ENCODE results near the gene UHRF1. TPM values are rescaled to one million over a fixed set of nuclear protein-coding genes. Genes with fewer than 3 reads are reported as not detected.

The UHRF1 gene
- total RNA-seq, 1 donor from 2014 or later: 0.32 TPM

DNA sequence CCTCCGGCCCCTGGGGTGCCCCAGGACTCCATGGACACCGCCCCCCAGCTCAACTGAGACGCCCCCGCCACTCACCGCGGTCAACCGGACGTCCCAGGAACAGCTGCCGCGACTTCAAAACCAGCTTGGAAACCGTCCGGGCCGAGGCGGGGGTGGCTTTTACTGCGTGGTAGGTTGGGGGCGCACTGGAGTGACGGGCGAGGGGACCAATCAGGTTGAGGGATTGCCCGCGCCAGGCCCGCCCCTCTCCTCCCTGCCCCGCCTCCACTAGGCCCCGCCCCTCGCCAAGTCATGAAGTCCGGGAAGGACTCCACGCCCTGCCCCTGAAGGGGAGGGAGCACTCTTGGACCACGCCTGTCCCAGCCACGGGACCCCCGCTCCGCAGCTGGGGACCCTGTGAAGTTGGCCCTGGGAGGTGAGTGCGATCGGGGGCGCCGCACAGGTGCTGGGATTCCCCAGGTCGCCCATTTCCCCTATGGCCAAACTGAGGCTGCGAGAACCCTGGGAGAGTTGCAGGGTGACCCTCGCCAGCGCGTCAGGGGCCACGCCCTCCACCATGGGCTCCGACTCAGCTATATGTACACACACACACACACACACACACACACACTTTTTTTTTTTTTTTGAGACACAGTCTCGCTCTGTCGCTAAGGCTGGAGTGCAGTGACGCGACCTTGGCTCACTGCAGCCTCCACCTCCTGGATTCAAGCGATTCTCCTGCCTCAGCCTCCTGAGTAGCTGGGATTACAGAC is 41.6 kb upstream of the UHRF1 start, which contains the start of gene PLIN3:
TSS of gene PLIN3 (minus strand) at position 134 of the 752 bp plus-strand sequence. CDS start 6,273 bp downstream, outside the sequence.
- H3K27ac ChIP-seq: peak within 1 kb of the TSS; percentile 68 to 81
- intact Hi-C loops (cut with DNase I): loop anchor here (1.0 to 5.0 kb wide), 5 partner anchors 43 to 145 kb away; partner anchors contain the start of genes DPP9 and KDM4B
- no peaks in the 10 kb centered on the region for H3K27me3 ChIP-seq

DNA sequence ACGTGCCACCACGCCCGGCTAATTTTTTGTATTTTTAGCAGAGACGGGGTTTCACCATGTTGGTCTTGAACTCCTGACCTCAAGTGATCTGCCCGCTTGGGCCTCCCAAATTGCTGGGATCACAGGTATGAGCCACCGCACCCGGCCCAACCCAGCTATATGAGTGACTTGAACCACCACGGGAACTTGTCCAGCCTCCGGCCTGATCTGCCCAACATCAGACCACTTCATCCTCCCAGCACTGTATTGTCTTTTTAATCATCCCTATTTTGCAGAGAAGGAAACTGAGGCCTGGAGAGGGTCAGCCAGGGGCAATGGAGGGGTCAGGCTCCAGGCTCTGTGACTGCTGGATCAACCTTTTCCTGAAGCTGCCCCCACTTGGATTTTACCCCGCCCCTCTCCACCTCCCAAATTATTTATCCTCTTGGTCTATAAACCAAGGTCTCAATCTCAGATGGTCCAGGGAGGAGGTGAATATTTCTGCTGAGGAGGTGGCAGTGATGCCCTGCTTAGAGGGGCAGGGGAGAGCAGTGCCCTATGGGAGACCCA is 40.9 kb upstream of the UHRF1 start:
- no peaks in the 10 kb centered on the region for H3K9me3 ChIP-seq
- peak overlapping the region; percentile 66 to 68 for H3K27ac ChIP-seq
- TF ChIP-seq, protein P1, sequence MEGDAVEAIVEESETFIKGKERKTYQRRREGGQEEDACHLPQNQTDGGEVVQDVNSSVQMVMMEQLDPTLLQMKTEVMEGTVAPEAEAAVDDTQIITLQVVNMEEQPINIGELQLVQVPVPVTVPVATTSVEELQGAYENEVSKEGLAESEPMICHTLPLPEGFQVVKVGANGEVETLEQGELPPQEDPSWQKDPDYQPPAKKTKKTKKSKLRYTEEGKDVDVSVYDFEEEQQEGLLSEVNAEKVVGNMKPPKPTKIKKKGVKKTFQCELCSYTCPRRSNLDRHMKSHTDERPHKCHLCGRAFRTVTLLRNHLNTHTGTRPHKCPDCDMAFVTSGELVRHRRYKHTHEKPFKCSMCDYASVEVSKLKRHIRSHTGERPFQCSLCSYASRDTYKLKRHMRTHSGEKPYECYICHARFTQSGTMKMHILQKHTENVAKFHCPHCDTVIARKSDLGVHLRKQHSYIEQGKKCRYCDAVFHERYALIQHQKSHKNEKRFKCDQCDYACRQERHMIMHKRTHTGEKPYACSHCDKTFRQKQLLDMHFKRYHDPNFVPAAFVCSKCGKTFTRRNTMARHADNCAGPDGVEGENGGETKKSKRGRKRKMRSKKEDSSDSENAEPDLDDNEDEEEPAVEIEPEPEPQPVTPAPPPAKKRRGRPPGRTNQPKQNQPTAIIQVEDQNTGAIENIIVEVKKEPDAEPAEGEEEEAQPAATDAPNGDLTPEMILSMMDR (IDR thresholded peaks at IDR 0.05): no peak
- DNase-seq (ENCODE audit: low spot score in 2 of 2): no peak
- no peaks in the 10 kb centered on the region for H3K27me3 ChIP-seq
- peak overlapping the region in 1 of 2 donors; percentile 83 for H3K4me3 ChIP-seq
- intact Hi-C loops (cut with DNase I): loop anchor here (5.0 kb wide), 1 partner anchor 146 kb away; the partner anchor contains the start of gene DPP9
- H3K4me1 ChIP-seq: peaks cover 5 to 17% of the 10 kb centered on the region in 2 donors
- H3K36me3 ChIP-seq: no peaks in the 10 kb centered on the region

More for the DNA sequence above, 41.6 kb upstream of the UHRF1 start, which contains the start of gene PLIN3:
- Histone ChIP-seq H3K4me1 (peaks cover 5 to 17% of the 10 kb centered on the region in 2 donors), H3K4me3 (peak within 1 kb of the TSS; percentile 71 to 83), H3K9me3 (no peaks in the 10 kb centered on the region), H3K36me3 (no peaks in the 10 kb centered on the region)
- DNase-seq (ENCODE audit: low spot score in 2 of 2): peak; percentile 89 to 98
- TF ChIP-seq, protein P1 (IDR thresholded peaks at IDR 0.05): no peak

DNA sequence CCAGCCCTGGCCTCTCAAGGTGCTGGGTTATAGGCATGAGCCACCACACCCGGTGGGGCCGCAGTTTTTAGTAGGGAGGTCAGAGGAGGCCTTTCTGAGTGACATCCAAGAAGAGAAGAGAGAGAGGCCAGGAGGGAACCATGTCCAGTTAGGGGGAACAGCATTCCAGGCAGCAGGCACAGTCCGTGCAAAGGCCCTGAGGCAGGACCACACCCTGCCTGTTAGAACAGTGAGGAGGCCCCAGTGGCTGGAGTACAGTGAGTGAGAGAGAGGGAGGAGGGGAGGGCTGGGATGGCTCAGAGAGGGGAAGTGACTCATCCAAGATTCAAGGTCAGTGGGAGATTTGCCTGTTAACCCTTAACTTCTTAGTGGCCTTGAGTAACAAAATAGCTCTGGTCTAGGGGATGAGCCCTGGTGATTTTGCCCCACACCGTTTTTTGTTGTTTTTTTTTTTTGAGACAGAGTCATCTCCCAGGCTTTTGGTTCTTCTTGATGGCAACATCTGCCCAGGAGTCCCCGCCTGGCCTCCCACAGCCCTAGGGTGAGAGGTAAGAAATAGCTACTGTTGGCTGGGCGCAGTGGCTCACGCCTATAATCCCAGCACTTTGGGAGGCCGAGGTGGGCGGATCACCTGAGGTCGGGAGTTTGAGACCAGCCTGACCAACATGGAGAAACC is 39.1 kb upstream of the UHRF1 start:
- no peaks in the 10 kb centered on the region for H3K36me3 ChIP-seq
- intact Hi-C loops (cut with DNase I): loop anchor here (10.0 kb wide), 1 partner anchor 425 kb away; no protein-coding TSS in a partner anchor
- TF ChIP-seq, protein P1 (IDR thresholded peaks at IDR 0.05): no peak
- H3K27me3 ChIP-seq: no peaks in the 10 kb centered on the region
- no peak overlapping the region for H3K27ac ChIP-seq
- no peaks in the 10 kb centered on the region for H3K9me3 ChIP-seq
- DNase-seq (ENCODE audit: low spot score in 2 of 2): peak in 1 of 2 donors; percentile 77
- H3K4me3 ChIP-seq: no peak overlapping the region
- peaks cover 5 to 17% of the 10 kb centered on the region in 2 donors for H3K4me1 ChIP-seq

DNA sequence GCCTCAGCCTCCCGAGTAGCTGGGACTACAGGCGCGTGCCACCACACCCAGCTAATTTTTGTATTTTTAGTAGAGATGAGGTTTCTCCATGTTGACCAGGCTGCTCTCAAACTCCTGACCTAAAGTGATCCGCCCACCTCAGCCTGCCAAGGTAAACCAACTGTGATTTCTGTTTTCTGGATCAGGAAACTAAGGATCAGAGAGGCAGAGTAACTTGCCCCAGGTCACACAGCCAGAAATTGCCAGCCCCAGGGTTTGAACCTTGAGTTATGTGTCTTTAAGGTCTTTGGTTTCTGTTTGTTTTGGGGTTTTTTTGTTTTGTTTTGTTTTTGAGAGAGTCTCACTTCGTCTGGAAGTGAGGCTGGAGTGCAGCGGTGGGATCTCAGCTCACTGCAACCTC is 37.6 kb upstream of the UHRF1 start:
- intact Hi-C loops (cut with DNase I): loop anchor here (1.0 to 10.0 kb wide), 3 partner anchors 40 to 423 kb away; no protein-coding TSS in a partner anchor
- Histone ChIP-seq H3K4me3 (no peak overlapping the region), H3K4me1 (peaks cover 0 to 7% of the 10 kb centered on the region in 2 donors), H3K36me3 (no peaks in the 10 kb centered on the region), H3K27ac (no peak overlapping the region), H3K27me3 (no peaks in the 10 kb centered on the region), H3K9me3 (no peaks in the 10 kb centered on the region)
- no peak for DNase-seq (ENCODE audit: low spot score in 2 of 2)
- TF ChIP-seq, protein P1 (IDR thresholded peaks at IDR 0.05): no peak

DNA sequence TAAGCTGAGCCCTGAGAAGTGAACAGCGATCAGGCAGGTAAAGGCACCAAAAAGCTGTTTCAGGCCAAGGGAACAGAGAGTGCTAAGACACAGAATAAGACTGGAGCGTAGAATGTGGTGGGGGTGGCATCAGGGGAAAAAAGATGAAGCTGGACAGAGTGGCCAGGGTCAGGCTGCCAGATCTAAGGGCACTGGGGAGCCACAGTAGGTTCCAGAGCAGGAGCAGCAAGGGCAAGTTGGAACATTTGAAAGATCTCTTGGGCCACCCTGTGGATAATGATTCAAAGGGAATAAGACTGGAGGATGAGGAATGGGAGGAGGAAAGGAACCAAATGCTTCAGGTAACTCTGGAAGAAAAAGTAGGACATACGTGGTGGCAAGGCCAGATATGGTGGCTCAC is 35.4 kb upstream of the UHRF1 start:
- no peaks in the 10 kb centered on the region for H3K36me3 ChIP-seq
- no peak overlapping the region for H3K4me3 ChIP-seq
- peaks cover 3 to 15% of the 10 kb centered on the region in 2 donors for H3K4me1 ChIP-seq
- TF ChIP-seq, protein P1 (IDR thresholded peaks at IDR 0.05): no peak
- H3K27me3 ChIP-seq: no peaks in the 10 kb centered on the region
- H3K27ac ChIP-seq: no peak overlapping the region
- DNase-seq (ENCODE audit: low spot score in 2 of 2): no peak
- no peaks in the 10 kb centered on the region for H3K9me3 ChIP-seq
- intact Hi-C loops (cut with DNase I): loop anchor here (10.0 kb wide), 1 partner anchor 421 kb away; no protein-coding TSS in a partner anchor
